Measurements from ENCODE around the gene HOXB8. TPM values are rescaled to one million over a fixed set of nuclear protein-coding genes. Genes with fewer than 3 reads are reported as not detected.

The HOXB8 gene
- total RNA-seq, 2 donors from 2014 or later: 0.09 to 0.97 TPM

GRCh38 chr17:48604770-48605329, 10.2 kb downstream of the HOXB8 start, which contains the start of gene HOXB6:
Gene HOXB6, minus strand, starts transcription at chr17:48604986. Its CDS starts 6,836 bp downstream, at chr17:48598150.
- TF ChIP-seq CTCF (IDR thresholded peaks at IDR 0.05) (no peak), POLR2AphosphoS5 (IDR thresholded peaks at IDR 0.05) (no peak), POLR2A (IDR thresholded peaks at IDR 0.05) (no peak)
- Histone ChIP-seq H3K9me3 (no peaks in the 10 kb centered on the region), H3K27ac (no peak within 1 kb of the TSS), H3K36me3 (no peaks in the 10 kb centered on the region), H3K4me3 (no peak within 1 kb of the TSS), H3K27me3 (replicated peaks; ENCODE audit: insufficient read depth) (peaks cover 63% of the 10 kb centered on the region), H3K4me1 (replicated peaks) (no peaks in the 10 kb centered on the region)
- DNase-seq (ENCODE audit: low spot score): no peak
- intact Hi-C loops (cut with DNase I): no loop called here
- WGBS: 11% methylated on average over 16 of the region's 16 CpGs

GRCh38 chr17:48603959-48604769, 10.9 kb downstream of the HOXB8 start:
- H3K36me3 ChIP-seq: no peaks in the 10 kb centered on the region
- TF ChIP-seq CTCF (IDR thresholded peaks at IDR 0.05): no peak
- TF ChIP-seq POLR2A (IDR thresholded peaks at IDR 0.05): no peak
- TF ChIP-seq POLR2AphosphoS5 (IDR thresholded peaks at IDR 0.05): no peak
- no peak overlapping the region for H3K27ac ChIP-seq
- WGBS: 5% methylated on average over 21 of the region's 21 CpGs
- no peaks in the 10 kb centered on the region for H3K4me1 ChIP-seq (replicated peaks)
- no peak for DNase-seq (ENCODE audit: low spot score)
- intact Hi-C loops (cut with DNase I): no loop called here
- no peaks in the 10 kb centered on the region for H3K9me3 ChIP-seq
- H3K4me3 ChIP-seq: no peak overlapping the region
- H3K27me3 ChIP-seq (replicated peaks; ENCODE audit: insufficient read depth): peaks cover 64% of the 10 kb centered on the region

- Histone ChIP-seq H3K4me1 (replicated peaks) (no peaks in the 10 kb centered on the region), H3K27me3 (replicated peaks; ENCODE audit: insufficient read depth) (peaks cover 60% of the 10 kb centered on the region), H3K9me3 (no peaks in the 10 kb centered on the region), H3K4me3 (no peak overlapping the region), H3K36me3 (no peaks in the 10 kb centered on the region), H3K27ac (no peak overlapping the region)
- intact Hi-C loops (cut with DNase I): no loop called here
- WGBS: 15% methylated on average over 35 of the region's 35 CpGs
- TF ChIP-seq POLR2AphosphoS5 (IDR thresholded peaks at IDR 0.05) (no peak), CTCF (IDR thresholded peaks at IDR 0.05) (no peak), POLR2A (IDR thresholded peaks at IDR 0.05) (no peak)
- DNase-seq (ENCODE audit: low spot score): no peak
Measured at GRCh38 chr17:48601539-48602425, 13.3 kb downstream of the HOXB8 start.

GRCh38 chr17:48601207-48601538, 13.9 kb downstream of the HOXB8 start:
- 56% methylated on average over 4 of the region's 4 CpGs for WGBS
- H3K4me3 ChIP-seq: no peak overlapping the region
- DNase-seq (ENCODE audit: low spot score): no peak
- H3K36me3 ChIP-seq: no peaks in the 10 kb centered on the region
- H3K27ac ChIP-seq: no peak overlapping the region
- intact Hi-C loops (cut with DNase I): no loop called here
- peaks cover 58% of the 10 kb centered on the region for H3K27me3 ChIP-seq (replicated peaks; ENCODE audit: insufficient read depth)
- H3K4me1 ChIP-seq (replicated peaks): no peaks in the 10 kb centered on the region
- H3K9me3 ChIP-seq: no peaks in the 10 kb centered on the region
- TF ChIP-seq POLR2AphosphoS5 (IDR thresholded peaks at IDR 0.05) (no peak), POLR2A (IDR thresholded peaks at IDR 0.05) (no peak), CTCF (IDR thresholded peaks at IDR 0.05) (no peak)

Measured in prostate gland (tissue), 2 donors.